Loucy (cell line): Measurements from ENCODE around the gene SCNN1A.
A peak's percentile ranks its signal among the peaks of the same experiment; 100 is the strongest.

Experiments used
- H2AFZ ChIP-seq: fragments of 200-600 bp; sonication (generic); 2 replicates; pipeline ENCODE4 v1.6.0; 2016; ENCODE audit warnings: antibody characterized with exemption, mild to moderate bottlenecking, low read length, moderate library complexity
- H3F3A ChIP-seq: fragments of 200-600 bp; 2 replicates; pipeline ENCODE4 v1.6.0; 2016; ENCODE audit warnings: antibody characterized with exemption, low read depth, mild to moderate bottlenecking
- H3K27me3 ChIP-seq: fragments of 200-600 bp; sonication (generic); 2 replicates; pipeline ENCODE4 v1.6.1; 2014; ENCODE audit warnings: low read length, mild to moderate bottlenecking; ENCODE audit not compliant: insufficient read depth, poor library complexity, severe bottlenecking
- H3K36me3 ChIP-seq: fragments of 200-600 bp; sonication (generic); 2 replicates; pipeline ENCODE4 v1.6.1; 2016; ENCODE audit warnings: low read length; ENCODE audit not compliant: insufficient read depth
- H3K4me1 ChIP-seq: fragments of 200-600 bp; sonication (generic); 2 replicates; pipeline ENCODE4 v1.5.1; 2014; ENCODE audit warnings: low read length, mild to moderate bottlenecking; ENCODE audit not compliant: insufficient read depth, poor library complexity, severe bottlenecking
- H3K4me2 ChIP-seq: fragments of 200-600 bp; sonication (generic); 2 replicates; pipeline ENCODE4 v1.6.0; 2014; ENCODE audit warnings: antibody characterized with exemption, low read length, low read depth, mild to moderate bottlenecking; ENCODE audit not compliant: poor library complexity, severe bottlenecking
- H3K4me3 ChIP-seq: fragments of 200-600 bp; sonication (generic); 2 replicates; pipeline ENCODE4 v1.5.1; 2014; ENCODE audit warnings: low read length, mild to moderate bottlenecking, mixed read lengths; ENCODE audit not compliant: poor library complexity, severe bottlenecking
- H3K79me2 ChIP-seq: fragments of 200-600 bp; sonication (generic); 2 replicates; pipeline ENCODE4 v1.6.1; 2014; ENCODE audit warnings: low read length; ENCODE audit not compliant: insufficient read depth
- H3K9ac ChIP-seq: fragments of 200-600 bp; sonication (generic); 2 replicates; pipeline ENCODE4 v1.6.0; 2014; ENCODE audit warnings: mild to moderate bottlenecking, low read depth, low read length, moderate library complexity; ENCODE audit not compliant: poor library complexity, severe bottlenecking
- H3K9me2 ChIP-seq: fragments of 200-600 bp; sonication (generic); replicated peaks from 2 replicates; pipeline ENCODE4 v1.6.1; 2016; ENCODE audit warnings: low read depth, low read length, mixed read lengths
- H3K9me3 ChIP-seq: fragments of 200-600 bp; sonication (generic); 2 replicates; pipeline ENCODE4 v1.6.1; 2014; ENCODE audit warnings: mild to moderate bottlenecking, antibody characterized with exemption, low read length, low read depth; ENCODE audit not compliant: insufficient read depth
- H4K20me1 ChIP-seq: fragments of 200-600 bp; sonication (generic); 2 replicates; pipeline ENCODE4 v1.6.0; 2014; ENCODE audit warnings: antibody characterized with exemption, low read length, mild to moderate bottlenecking; ENCODE audit not compliant: insufficient read depth, poor library complexity, severe bottlenecking
- CTCF ChIP-seq: fragments of 200-600 bp; sonication (generic); conservative IDR thresholded peaks from 2 replicates; pipeline ENCODE4 v1.5.1; 2014; ENCODE audit warnings: mild to moderate bottlenecking, antibody characterized with exemption, low read length
- EZH2phosphoT487 ChIP-seq: fragments of 200-600 bp; IDR thresholded peaks from 2 replicates; pipeline ENCODE4 v1.6.1; 2018; ENCODE audit warnings: antibody characterized with exemption, mild to moderate bottlenecking, moderate library complexity, borderline replicate concordance

Gene SCNN1A

DNA sequence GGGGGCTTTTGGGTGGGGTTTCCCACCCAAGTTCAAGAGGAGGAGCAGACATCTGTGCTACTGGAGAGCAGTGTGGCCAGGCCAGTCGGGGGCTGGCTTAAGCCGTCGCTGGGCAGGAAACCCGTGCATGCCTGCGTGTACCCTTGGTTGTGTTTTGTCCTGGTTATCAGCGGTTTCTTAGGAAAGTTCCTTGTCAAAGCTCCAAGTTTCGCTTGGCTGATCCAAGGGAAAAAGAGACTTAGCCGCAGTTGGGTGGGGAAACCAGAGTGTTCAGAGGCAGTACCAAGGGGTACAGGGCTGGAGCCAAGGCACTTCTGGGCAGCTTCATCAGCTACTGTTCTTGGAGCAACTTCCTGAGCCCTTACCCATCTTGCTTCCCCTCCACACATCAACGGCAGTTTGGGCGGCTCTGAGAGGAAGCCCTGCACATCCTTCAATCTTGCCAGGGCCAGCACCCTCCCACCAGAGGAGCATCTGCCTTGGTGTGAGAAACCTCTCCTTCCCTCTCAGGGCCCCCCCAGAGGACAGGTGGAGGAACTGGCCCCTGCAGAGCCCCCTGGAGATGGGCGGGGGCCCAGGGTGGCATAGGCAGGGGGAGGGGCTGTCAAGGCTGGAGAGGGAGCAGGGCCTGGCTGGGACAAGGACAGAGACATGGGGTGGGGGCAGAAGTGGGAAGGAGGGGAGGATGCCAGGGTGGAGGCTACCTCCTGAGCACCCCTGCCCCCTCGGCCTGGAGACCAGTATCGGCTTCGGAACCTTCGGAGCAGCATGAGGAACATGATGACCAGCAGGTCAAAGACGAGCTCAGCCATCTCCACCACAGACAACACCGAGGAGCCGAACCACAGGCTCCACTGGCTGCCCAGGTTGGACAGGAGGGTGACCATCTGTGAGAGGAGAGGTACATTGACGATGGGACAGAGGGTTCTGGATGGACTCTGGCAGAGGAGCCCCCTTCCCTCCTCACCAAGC, 27.7 kb downstream of the SCNN1A start:
- Histone ChIP-seq H3F3A (no peaks in the 10 kb centered on the region), H3K4me2 (peak overlapping the region; percentile 61), H3K9me3 (no peaks in the 10 kb centered on the region), H2AFZ (peak overlapping the region; percentile 34; the same call in 1 of the 2 replicates), H3K9me2 (no peaks in the 10 kb centered on the region), H3K79me2 (peaks cover 4% of the 10 kb centered on the region; the same call in 1 of the 2 replicates), H3K27me3 (no peaks in the 10 kb centered on the region), H3K9ac (peak overlapping the region; percentile 59), H4K20me1 (no peaks in the 10 kb centered on the region), H3K36me3 (no peaks in the 10 kb centered on the region), H3K4me1 (peaks cover 54% of the 10 kb centered on the region), H3K4me3 (peak overlapping the region; percentile 11)
- TF ChIP-seq EZH2phosphoT487 (no peak), CTCF (no peak)

DNA sequence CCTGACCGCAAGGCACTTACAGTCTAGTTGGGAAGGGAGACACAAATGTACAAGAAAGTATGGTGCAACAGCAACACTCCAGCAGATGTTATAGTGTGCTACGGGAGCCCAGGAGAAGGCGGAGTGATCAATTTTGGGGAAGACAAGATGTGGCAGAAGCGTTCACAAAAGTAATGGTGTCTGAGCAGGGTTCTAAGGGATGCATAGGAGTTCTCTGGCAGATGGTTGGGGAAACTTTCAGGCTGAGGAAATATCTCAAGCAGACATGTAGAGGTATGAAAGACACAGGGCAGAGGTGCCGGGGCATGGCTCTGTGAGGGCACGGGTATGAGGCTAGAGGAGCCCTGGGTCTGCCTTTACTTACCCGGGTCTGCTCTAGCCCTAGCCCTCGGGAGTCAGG, 28.4 kb downstream of the SCNN1A start:
- Histone ChIP-seq H3K9me3 (no peaks in the 10 kb centered on the region), H3K9me2 (no peaks in the 10 kb centered on the region), H3F3A (no peaks in the 10 kb centered on the region), H3K36me3 (no peaks in the 10 kb centered on the region), H3K4me2 (peak overlapping the region; percentile 61), H3K79me2 (peaks cover 11% of the 10 kb centered on the region), H3K4me3 (no peak overlapping the region), H4K20me1 (no peaks in the 10 kb centered on the region), H3K9ac (peak overlapping the region; percentile 59), H3K4me1 (peaks cover 57% of the 10 kb centered on the region), H3K27me3 (no peaks in the 10 kb centered on the region), H2AFZ (no peak overlapping the region)
- TF ChIP-seq EZH2phosphoT487 (no peak), CTCF (no peak)

DNA sequence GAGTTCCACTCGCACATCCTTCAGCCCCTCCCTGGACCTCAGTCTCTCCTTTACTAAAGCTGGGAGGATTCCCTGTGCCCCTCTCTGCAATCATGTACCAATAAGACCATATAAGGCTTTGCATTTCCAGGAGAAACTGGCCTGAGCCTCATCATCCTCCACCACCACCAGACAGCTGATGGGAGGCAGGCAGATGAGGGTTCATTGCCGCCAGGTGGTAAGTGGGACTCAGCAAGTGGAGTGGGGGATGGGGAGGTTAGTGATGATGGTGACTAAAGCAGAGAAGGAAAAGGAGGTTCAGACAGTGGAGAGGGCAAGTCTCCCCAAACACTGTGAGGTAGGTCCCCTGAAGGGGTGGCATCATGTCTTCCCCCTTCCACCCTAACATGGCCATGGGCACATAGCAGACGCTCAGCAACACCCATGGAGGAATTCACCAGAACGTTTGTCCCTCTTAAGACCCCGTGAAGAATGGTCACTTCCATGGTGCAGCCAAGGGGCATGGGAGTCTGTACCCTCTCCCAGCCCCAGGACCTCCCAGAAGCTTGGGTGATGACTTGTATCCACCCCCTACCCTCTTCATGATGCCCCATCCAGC, 29.0 kb downstream of the SCNN1A start:
- no peak overlapping the region for H3K4me3 ChIP-seq
- peak overlapping the region; percentile 22 for H3K4me2 ChIP-seq
- H3K79me2 ChIP-seq = peaks cover 17% of the 10 kb centered on the region
- peaks cover 5% of the 10 kb centered on the region for H4K20me1 ChIP-seq
- no peak overlapping the region for H3K9ac ChIP-seq
- H3K4me1 ChIP-seq = peaks cover 57% of the 10 kb centered on the region
- no peaks in the 10 kb centered on the region for H3K9me2 ChIP-seq
- peaks cover 3% of the 10 kb centered on the region for H3K27me3 ChIP-seq
- H2AFZ ChIP-seq = no peak overlapping the region
- no peaks in the 10 kb centered on the region for H3K9me3 ChIP-seq
- H3F3A ChIP-seq = no peaks in the 10 kb centered on the region
- no peak for TF ChIP-seq EZH2phosphoT487
- TF ChIP-seq CTCF = no peak
- no peaks in the 10 kb centered on the region for H3K36me3 ChIP-seq
